Hematopoietic multipotent progenitor cell treated with erythropoietin and hydrocortisone succinate and interleukin-3 and kit ligand, for 17 days (in vitro differentiated cells): ENCODE data around the gene TRAPPC11.

Experiments used
- DNase-seq: peaks from one replicate; pipeline ENCODE4 v3.0.0-alpha.2; 2015; ENCODE audit warnings: low spot score

Gene TRAPPC11

DNA sequence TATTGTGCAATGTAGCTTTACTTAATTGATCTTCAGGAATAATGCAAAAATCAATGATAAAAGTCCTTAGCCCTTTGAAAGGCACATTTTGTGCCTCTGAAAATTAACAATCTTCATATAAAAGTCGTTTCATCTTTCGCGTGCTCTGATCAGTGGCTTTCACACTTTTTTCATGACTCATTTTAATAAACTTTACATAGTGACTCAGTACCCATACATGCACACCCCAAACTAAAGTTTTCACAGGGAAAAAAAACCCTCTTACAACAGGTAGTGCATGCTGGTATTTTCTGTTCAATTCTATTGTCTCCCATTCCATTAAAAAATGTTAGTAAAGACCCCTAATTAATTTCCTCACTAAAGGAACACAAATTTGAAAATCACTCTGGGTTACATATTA, 21.6 kb upstream of the TRAPPC11 start:
- no peak for DNase-seq

DNA sequence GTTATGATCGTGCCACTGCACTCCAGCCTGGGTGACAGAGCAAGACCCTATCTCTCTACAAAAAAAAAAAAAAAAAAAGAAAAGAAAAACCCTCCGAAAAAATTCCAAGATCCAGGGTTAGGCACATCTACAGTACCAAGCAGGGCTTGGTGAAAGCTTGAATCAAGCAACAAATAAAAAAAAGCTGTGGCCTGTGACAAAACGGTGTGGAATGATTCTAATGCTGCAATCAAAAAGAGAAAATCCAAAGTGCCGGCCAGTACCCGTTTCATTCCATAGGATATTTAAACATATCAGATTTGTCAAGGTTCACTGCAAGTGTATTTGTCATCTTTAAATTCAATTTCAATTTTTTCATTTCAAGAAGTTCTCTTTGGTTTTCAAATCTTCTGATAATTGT, 20.7 kb upstream of the TRAPPC11 start:
- no peak for DNase-seq

DNA sequence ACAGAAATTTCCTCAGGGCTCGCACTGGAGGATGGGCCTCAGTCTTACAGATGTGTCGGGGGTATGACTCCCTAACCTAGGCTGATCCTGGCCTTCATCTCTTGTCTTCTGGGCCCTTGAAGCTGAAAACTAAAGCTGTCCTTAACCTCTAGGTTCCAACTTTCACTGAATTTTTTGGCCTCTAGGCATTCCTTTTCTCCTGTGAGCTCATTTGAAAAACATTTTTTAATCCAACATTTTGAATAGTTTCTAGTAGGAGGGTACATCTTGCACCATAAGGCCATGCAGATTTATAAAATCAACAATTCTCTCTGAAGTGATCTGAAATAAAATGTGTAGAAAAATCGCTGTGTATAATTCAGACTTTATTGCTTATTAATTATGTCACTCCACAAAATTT, 19.8 kb upstream of the TRAPPC11 start:
- no peak for DNase-seq

DNA sequence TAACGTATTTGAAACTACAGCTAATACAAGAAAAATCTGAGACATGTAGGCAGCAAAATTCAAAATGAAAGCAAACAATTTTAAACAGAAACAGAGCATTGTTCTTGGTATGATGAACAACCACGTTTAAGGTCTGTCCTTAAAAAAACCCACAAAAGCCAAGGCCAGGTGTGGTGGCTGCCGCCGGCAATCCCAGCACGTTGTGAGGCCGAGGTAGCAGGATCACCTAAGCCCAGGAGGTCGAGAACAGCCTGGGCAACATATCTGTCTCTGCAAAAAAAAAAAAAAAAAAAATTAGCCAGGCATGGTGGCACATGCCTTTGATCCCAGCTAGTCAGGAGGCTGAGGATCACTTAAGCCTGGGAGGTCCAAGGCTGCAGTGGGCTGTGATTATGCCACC, 13.8 kb upstream of the TRAPPC11 start:
- no peak for DNase-seq

DNA sequence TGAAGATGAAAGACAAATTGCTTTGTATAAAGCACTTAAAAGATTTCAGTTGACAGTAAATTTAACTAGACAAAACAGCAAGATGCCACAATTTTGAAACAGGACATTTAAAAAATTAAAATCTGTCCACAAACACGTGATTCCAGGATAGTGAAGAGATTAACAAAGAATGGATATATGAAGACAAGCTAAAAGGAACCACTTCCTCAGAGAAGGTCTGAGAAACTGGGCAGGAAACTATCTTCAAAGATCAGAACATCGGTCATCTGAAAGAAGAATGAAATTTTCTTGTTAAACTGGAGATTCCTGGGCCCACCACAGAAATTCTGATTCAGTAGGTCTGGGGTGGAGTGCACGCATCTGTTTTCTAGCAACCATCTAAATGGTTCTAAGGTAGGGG, 1.5 kb upstream of the TRAPPC11 start:
- DNase-seq: no peak

DNA sequence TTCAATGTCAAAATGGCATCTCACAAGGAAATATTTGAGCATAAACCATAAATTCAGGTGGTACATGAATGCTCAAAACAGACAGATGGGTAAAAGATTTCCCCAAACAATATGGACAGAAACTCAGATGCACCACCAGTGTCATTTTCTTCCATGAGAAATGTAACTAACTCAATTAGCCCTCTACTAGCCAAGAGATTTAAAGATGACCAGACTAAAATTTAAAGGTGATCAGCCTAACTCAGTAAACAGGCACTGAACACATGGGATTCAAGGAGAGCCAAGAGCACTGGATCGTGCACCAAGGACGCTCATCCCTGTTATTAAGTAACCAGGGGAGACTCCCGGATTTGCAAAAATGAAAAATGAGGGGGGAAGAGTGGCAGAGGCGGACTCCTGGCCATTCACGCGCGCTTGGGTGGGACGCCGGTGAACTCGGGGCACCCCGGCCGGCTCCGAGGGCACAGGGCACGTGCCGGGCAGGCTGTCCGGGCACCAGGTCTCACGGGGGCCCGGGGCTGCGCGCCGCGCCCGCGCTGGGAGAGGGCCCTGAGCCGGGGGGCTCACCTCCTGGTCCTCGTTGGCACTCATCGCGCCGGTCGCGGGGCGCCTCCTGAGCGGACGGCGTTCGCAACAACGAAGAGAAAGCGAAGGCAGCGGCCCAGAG, 598 bp upstream of the TRAPPC11 start:
- peak; percentile 12 for DNase-seq

DNA sequence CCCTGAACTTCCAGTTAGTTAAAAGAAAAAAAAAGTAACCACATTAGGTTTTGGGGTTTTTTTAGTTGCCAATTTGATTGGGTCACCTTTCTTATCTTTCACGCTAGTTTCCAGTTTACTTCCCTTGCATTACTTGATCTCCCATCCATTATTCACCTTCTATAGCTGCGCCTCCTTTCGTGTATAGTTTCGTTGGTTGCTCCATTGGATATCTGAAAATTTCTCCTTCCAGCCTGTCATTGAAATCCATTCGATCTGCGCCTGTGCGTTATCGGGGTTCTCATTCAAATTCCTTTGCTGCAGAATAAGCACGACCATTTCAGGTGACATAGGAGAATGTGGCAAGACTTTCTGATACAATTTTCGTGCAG, 764 bp downstream of the TRAPPC11 start:
- DNase-seq: no peak

DNA sequence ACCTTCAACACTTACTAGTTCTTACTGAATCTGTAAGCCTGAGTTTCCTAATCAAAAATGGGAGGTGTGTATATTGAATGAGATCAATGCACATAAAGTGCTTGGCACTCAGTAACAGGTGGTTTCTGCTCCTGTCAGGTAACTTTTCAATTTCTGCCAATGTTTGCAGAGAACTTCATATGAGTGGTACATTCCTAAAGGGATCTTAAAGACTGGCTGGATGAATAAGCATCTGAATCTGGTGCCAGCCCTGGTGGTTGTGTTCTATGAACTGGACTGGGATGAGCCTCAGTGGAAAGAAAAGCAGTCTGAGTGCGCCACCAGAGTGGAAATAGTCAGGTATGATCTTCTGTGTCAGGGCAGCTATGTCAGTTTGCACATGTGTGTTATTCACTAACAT, 7.0 kb downstream of the TRAPPC11 start:
- no peak for DNase-seq

DNA sequence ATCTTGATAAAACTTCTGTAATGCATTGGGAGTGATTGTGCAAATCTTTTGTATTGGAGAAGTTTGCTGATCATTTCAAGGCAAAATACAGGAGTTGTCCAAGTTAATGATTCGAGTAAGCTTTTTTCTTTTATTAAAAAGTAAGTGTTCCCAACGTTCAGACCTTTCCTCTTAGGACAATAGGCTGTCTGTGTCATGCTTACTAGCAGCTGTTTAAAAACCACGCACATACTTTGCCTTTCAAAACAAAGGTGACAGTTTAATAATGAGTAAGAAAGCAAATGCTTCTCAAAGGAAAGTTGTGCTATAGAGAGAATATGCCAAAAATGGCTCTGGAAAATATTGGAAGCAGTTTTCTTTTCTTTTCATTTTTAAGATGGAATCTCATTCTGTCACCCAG, 11.2 kb downstream of the TRAPPC11 start:
- no peak for DNase-seq

DNA sequence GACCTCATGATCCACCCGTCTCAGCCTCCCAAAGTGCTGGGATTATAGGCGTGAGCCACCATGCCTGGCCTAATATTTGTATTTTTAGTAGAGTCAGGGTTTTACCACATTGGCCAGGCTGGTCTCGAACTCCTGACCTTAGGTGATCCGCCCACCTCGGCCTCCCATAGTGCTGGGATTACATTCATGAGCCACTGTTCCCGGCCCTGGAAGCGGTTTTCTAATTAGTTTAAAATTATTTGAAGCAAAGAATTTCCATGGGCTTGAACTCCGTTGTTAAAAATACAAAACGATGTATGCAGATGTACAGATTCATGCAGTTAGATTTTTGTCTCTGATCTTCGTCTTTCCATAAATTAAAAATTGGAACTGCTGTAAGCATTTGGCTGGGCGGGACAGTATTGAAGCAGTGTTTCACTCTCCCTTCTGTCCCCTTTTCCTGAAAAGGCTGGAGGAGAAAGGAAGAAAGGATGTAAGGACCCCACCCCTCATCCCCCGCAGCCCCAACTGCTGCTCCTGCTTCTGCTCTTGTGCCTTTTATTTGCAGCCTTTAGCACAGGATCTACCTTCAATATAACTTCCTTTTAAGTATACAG, 12.0 kb downstream of the TRAPPC11 start:
- no peak for DNase-seq

DNA sequence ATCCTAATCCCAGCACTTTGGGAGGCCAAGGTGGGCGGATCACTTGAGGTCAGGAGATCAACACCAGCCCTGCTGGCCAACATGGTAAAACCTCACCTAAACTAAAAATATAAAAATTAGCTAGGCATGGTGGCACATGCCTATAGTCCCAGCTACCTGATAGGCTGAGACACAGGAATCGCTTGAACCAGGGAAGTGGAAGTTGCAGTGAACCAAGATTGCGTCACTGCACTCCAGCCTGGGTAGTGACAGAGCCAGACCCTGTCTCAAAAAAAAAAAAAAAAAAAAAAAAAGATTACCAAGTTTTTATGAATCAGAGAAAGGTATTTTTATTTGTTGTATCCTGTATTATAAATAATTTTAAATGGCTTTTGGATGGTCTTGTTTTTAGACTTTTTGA, 15.1 kb downstream of the TRAPPC11 start:
- no peak for DNase-seq

DNA sequence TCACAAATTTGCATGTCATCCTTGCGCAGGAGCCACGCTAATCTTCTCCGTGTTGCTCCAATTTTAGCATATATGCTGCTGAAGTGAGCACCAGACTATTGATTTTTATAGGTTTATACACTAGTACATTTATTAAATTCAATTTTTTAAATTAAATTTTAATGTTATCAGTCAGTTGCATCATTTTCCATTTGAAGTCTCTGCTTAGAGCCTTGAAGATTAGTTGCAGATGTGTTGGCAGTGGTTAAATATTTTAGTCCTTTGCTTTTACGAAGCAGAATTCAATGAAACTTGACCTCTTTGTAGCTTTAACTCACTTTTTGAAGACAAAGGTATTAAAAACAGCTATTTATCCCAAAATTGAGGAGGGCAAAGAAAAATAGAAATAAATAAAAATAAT, 16.5 kb downstream of the TRAPPC11 start:
- DNase-seq: no peak

DNA sequence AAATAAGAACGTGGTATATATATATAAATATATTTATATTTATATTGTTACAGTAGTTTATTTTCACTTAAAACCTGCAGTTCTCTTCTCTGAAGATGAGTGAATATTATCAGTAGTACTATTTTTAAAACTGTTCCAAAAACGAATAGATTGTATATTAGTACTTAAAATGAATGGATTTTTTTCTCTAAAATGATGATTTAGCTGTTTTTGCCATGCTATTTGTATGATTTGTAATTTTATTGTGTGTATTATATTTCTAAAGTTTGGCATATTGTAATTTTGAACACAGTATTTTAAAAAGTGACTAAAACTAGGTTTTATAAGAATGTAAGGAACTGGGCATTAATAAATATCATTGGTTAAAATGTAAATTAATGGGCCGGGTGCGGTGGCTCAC, 22.0 kb downstream of the TRAPPC11 start:
- DNase-seq: no peak

DNA sequence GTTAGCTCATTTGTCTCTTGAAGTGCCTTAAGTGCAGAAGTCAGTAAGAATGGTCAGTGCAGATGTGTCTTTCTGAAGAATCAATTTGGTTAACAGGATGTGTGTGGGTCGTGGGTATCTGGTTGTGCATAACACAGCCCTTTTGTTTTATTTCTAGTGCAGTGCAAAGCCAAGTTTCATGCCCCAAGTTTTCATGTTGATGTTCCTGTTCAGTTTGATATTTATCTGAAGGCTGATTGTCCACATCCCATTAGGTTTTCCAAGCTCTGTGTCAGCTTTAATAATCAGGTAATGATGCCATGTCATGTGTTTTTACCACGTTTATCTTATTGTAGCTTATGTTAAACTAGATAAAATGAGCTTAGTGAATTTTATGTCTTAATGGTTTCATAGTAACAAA, 27.4 kb downstream of the TRAPPC11 start:
- DNase-seq: no peak

DNA sequence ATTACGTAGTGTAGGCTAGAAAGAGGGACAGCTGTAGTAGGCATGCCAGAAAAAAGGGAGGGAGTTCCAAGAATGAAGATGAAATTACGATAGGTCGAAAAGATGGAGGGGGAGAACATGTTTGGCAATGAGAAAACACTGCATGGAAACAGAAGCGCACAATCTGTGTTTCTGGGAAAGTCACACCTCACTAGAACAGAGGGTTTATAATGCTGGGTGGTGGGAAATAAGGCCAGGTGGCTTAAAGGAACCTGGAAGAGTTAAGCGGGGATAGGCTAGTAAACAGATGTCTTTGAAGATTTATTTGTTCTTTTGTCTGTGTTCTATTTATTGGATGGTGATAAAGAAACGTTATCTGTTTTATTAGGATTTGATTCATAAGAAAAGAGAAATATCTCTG, 29.1 kb downstream of the TRAPPC11 start:
- DNase-seq: no peak

DNA sequence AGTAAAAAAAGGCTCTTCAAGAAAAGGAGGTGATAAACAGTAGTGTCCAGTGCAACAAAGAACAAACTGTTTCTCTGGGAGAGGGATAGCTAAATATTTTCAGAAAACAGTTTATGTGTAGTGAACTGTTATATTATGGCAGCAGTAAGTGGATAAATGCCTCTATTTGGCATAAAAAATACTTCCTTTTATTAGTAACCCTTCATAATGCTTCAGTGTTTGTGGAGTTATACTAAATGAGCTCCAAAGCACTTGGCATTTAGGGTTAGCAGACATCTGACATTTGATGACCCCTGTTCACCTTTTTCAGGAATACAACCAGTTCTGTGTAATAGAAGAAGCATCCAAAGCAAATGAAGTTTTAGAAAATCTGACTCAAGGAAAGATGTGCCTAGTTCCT, 31.9 kb downstream of the TRAPPC11 start:
- no peak for DNase-seq

DNA sequence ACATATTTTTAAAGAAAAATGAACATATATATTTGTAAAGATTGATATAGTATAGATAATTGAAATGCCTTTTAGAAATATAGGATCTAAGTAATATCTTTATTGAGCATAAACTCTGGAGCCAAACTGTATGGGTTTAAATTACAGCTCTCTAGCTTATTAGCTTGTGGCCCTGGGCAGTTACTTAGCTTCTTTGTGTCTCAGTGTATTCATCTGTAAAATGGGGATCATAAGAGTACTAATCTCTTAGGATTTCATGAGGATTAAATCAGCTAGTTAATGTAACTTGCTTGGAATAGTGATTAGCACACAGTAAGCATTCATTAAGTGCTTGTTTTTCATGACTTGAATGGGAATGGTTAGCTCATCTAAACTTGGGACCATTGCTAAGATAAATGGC, 32.8 kb downstream of the TRAPPC11 start:
- no peak for DNase-seq

DNA sequence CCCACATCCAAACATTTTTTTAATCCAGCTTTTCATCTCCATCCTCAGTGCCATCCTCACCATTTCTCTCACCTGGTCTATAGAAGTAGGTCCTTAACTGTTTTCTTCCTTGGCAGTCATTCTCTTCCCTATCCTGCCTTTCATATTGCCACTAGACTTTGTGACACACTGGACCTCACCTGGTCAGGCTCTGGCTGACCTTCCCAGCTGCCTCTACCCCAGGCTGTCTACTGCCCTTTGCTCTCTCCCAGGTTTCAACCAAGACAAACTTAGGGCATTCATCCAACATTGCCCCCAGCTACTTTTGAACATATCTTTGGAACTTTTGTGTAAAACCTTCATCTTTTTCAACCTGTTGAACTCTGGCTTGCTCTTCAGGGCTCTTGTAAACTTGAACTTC, 39.8 kb downstream of the TRAPPC11 start:
- DNase-seq: no peak

DNA sequence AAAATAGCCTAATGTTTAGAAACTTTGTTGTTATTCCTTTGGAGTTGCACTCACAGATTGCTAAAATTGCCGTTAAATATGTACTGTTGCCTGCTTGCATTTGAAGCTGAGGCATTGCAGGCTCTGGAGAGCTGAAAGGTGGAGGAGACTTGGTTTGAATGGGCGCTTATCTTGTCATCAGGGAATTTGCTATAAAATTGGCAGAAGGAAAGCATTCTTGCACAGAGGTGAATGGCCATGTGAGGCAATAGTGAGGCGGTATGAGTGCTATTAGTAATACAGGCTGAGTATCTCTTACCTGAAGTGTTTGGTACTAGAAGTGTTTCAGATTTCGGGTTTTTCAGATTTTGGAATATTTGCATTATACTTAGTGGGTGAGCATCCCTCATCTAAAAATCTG, 41.3 kb downstream of the TRAPPC11 start:
- DNase-seq: no peak

DNA sequence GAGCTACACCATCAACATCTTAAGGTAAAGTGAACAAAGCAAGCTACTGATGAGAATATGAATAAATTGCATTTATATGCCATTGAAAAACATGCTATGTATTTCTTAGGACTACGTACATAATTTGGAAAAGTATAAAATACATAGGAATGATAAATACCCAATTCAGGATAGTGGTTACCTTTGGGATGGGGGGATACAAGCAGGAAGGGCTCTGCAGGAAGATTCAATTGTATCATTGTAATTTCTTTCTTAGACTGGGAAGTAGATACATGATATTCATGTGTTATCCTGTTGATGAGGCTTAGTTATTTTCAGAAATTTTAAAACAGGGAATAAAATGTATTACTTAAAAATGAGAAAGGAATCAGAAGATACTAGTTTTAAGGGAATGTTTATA, 43.4 kb downstream of the TRAPPC11 start:
- no peak for DNase-seq

DNA sequence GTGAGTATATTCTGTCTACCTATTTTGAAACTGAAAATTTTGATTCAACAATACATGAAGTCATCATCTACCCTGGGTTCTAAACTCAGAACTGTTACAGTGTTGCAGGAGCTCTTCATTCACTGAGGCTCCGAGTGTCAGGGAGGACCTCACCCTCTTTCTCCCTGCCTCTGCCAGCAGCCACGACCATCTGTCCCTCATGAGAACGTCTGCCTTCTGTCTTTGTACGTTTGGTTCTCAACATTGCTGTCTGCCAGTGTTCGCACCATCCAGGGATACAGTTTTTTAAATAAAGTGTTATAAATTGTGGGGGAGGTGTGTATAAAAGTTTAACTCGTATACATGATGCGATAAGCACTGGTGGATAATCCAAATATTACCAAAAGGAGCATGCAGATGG, 55.5 kb downstream of the TRAPPC11 start:
- DNase-seq: no peak

DNA sequence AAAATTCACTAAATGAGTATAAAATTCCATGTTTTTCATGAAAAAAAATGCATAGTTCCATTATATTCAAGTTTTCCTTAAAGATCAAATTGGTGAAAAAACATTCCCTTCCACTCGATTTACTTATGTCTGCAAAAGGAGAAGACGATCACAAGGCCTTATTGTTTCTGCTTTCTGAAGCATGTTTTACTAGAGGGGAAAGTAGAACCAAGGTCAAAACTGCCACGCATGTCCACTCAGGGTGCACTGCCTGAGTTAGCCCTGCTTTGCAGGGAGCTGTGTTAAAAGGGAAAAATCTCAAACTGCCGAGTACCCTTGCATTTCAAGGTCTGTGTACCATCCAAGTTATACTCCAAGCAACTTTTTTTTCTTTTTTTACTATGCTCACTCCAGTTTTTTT, 57.2 kb downstream of the TRAPPC11 start:
- no peak for DNase-seq

DNA sequence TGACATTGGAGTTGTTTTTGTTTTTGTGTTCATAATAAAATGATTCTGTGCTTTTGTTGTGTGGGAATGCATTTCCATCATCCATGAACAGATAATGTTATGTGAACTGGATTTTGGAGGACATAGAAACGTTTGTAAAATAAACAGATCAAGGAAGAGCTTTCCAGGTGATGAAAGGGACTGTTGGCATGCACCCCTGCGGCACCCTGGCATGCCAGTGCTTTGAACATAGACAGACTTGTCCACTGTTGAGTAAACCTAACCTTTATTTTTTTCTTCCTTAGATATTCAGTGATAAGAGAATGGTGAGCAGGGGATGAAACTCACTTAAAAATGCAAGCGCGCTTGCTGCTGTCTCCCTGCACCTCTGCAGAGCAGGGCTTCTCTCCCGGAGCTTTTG, 59.8 kb downstream of the TRAPPC11 start:
- no peak for DNase-seq
